Measurements from ENCODE around the gene SIM2. TPM values are rescaled to one million over a fixed set of nuclear protein-coding genes. Genes with fewer than 3 reads are reported as not detected.

Gene SIM2
- total RNA-seq, 4 donors from 2014 or later = 0.47 to 2.3 TPM; not detected in 2

DNA sequence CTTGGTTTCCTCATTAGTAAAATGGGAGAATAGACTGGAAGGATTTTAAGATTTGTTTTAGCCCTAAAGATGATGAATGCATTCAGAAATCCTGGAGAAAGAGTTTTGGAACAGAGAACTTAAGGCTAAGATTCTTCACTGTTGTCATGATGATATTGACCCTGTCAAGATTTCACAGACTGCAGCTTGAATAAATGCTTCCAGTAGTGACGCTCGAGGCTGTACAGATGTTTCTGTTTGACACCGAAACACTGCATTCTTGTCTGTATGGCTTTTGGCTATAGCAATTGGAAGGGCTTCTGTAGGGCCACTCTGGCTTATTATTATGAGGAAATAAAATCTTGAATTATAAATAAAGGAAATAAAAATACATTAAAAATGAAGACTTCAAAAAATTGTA lies 25.7 kb downstream of the SIM2 start:
- Histone ChIP-seq H3K36me3 (no peaks in the 10 kb centered on the region), H3K27me3 (peaks cover 65% of the 10 kb centered on the region), H3K4me3 (no peak overlapping the region), H3K4me1 (no peaks in the 10 kb centered on the region), H3K27ac (no peak overlapping the region), H3K9me3 (no peaks in the 10 kb centered on the region)
- WGBS, 2 donors (ENCODE audit: low coverage in 1 of 2) = 39% methylated on average over 3 of the region's 3 CpGs; no CpG with 5 or more reads in 1 of the 2 donors
- no peak for ATAC-seq
- TF ChIP-seq POLR2A (IDR thresholded peaks at IDR 0.05) (no peak), POLR2AphosphoS5 (IDR thresholded peaks at IDR 0.05) (no peak), EP300 (IDR thresholded peaks at IDR 0.05) (no peak)
- TF ChIP-seq, protein P1, sequence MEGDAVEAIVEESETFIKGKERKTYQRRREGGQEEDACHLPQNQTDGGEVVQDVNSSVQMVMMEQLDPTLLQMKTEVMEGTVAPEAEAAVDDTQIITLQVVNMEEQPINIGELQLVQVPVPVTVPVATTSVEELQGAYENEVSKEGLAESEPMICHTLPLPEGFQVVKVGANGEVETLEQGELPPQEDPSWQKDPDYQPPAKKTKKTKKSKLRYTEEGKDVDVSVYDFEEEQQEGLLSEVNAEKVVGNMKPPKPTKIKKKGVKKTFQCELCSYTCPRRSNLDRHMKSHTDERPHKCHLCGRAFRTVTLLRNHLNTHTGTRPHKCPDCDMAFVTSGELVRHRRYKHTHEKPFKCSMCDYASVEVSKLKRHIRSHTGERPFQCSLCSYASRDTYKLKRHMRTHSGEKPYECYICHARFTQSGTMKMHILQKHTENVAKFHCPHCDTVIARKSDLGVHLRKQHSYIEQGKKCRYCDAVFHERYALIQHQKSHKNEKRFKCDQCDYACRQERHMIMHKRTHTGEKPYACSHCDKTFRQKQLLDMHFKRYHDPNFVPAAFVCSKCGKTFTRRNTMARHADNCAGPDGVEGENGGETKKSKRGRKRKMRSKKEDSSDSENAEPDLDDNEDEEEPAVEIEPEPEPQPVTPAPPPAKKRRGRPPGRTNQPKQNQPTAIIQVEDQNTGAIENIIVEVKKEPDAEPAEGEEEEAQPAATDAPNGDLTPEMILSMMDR (IDR thresholded peaks at IDR 0.05) = no peak

DNA sequence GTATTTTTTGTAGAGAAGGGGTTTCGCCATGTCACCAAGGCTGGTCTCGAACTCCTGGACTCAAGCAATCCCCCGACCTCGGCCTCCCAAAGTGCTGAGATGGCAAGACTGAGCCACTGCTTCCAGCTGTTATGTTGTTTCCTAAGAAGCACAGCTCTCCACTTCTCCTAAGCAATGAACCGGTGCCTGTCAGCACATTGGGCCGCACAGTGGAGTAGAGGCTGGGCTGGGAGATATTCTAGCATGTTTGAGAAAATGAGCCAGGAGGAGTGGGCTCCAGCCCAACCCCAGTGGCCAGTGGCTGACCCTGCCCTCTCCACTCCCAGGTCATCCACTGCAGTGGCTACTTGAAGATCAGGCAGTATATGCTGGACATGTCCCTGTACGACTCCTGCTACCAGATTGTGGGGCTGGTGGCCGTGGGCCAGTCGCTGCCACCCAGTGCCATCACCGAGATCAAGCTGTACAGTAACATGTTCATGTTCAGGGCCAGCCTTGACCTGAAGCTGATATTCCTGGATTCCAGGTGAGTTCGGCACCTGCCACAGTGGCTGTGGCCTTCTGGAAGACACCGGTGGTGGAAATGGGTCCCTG lies 27.0 kb downstream of the SIM2 start:
- no peaks in the 10 kb centered on the region for H3K4me1 ChIP-seq
- ATAC-seq = no peak
- TF ChIP-seq EP300 (IDR thresholded peaks at IDR 0.05) = no peak
- TF ChIP-seq POLR2A (IDR thresholded peaks at IDR 0.05) = no peak
- no peak for TF ChIP-seq POLR2AphosphoS5 (IDR thresholded peaks at IDR 0.05)
- TF ChIP-seq, protein P1 (IDR thresholded peaks at IDR 0.05) = no peak
- no peak overlapping the region for H3K4me3 ChIP-seq
- H3K36me3 ChIP-seq = no peaks in the 10 kb centered on the region
- no peaks in the 10 kb centered on the region for H3K9me3 ChIP-seq
- WGBS, 2 donors (ENCODE audit: low coverage in 1 of 2) = 90 to 91% methylated on average over 3 to 5 of the region's 12 CpGs
- H3K27ac ChIP-seq = no peak overlapping the region
- H3K27me3 ChIP-seq = peaks cover 69% of the 10 kb centered on the region

DNA sequence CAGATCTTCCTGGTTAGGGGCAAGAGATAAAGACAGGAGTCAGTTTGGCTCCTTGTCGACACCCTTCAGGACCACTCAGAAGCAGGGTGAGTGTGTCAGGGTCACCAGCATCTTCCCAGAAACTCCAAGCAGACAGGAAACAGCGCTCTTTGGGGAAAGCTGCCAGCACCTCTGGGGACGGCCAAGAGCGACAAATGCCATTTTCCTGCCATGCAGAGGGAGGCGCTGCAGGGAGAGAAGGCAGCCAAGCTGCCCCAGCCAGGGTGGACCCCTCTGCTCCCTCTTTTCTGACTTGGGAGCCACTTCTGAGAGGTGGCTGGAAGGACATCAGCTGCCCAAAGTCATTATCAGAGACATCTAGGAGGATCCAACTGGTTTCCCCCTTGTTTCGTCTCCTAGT lies 29.0 kb downstream of the SIM2 start:
- ATAC-seq = no peak
- peaks cover 70% of the 10 kb centered on the region for H3K27me3 ChIP-seq
- H3K9me3 ChIP-seq = no peaks in the 10 kb centered on the region
- no peaks in the 10 kb centered on the region for H3K4me1 ChIP-seq
- no peak overlapping the region for H3K4me3 ChIP-seq
- 73% methylated on average over 4 of the region's 6 CpGs; no CpG with 5 or more reads in 1 of the 2 donors for WGBS, 2 donors (ENCODE audit: low coverage in 1 of 2)
- TF ChIP-seq POLR2AphosphoS5 (IDR thresholded peaks at IDR 0.05) (no peak), EP300 (IDR thresholded peaks at IDR 0.05) (no peak), POLR2A (IDR thresholded peaks at IDR 0.05) (no peak)
- TF ChIP-seq, protein P1 (IDR thresholded peaks at IDR 0.05) = no peak
- H3K27ac ChIP-seq = no peak overlapping the region
- H3K36me3 ChIP-seq = no peaks in the 10 kb centered on the region

DNA sequence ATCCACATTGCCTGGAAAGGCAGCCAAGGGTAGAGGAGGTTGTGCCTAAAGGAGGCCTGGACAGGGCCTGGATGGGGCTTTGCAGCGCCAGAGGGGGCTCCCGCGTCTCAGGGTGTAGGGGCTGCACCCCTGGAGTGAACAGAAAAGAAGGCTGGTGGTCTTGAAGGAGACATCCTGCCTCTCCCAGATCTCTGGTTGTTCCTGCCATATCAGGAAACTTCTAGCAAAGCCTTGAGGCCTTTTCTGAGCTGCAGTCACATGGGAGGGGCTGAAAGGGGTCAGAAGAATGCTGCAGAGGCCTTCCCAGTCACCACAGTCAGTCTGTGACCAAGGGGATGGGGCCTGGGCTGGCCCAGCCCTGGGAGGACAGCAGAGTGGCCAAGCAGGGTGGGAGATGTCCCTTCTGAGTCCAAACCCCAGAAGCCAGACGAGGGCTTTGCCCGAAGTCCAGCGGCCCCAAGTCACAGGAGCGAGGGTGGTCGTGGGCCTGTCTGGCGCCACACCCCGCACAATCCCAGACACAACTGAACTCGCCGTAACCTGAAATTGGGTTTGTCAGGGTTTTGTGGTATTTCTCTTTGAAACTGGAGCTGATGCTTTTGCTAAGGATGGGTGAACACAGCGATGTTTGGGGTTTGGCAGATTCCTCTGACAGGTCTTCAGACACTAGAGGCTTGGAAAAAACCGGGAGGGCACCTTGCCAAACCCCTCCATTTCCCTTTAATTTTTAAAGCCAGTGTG lies 29.6 kb downstream of the SIM2 start:
- ATAC-seq = no peak
- Histone ChIP-seq H3K9me3 (no peaks in the 10 kb centered on the region), H3K4me1 (no peaks in the 10 kb centered on the region), H3K36me3 (no peaks in the 10 kb centered on the region), H3K27me3 (peaks cover 70% of the 10 kb centered on the region), H3K27ac (no peak overlapping the region), H3K4me3 (no peak overlapping the region)
- WGBS, 2 donors (ENCODE audit: low coverage in 1 of 2) = 83 to 85% methylated on average over 2 to 11 of the region's 14 CpGs
- TF ChIP-seq, protein P1 (IDR thresholded peaks at IDR 0.05) = no peak
- TF ChIP-seq POLR2AphosphoS5 (IDR thresholded peaks at IDR 0.05) (no peak), POLR2A (IDR thresholded peaks at IDR 0.05) (no peak), EP300 (IDR thresholded peaks at IDR 0.05) (no peak)

All from gastroesophageal sphincter (tissue), 4 donors.